ENCODE data around the gene RHBDF2. TPM values are rescaled to one million over a fixed set of nuclear protein-coding genes. Genes with fewer than 3 reads are reported as not detected.

RHBDF2 gene
- total RNA-seq, 1 experiment from 2014 or later, result 18.1 TPM

DNA sequence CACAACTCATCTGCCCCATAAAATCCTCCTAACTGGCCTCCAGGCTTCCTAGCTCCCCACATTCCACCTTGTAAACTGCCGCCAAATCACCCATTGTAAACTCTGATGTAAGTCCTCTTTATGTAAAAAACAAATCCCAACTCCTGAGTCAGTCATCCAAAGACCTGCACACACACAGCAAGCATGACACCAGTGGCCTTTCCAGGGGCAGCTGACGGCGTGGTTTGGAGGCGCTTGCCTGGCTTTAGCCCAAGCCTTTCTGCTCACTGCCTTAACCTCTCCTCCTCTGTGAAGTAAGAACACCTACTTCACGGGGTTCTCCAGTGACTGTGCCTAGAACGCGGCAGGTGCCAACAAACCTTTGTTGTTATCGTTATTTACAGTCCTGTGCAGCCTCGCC, 62.3 kb downstream of the RHBDF2 start:
- peak; percentile 78 for DNase-seq (ENCODE audit: low read depth)

DNA sequence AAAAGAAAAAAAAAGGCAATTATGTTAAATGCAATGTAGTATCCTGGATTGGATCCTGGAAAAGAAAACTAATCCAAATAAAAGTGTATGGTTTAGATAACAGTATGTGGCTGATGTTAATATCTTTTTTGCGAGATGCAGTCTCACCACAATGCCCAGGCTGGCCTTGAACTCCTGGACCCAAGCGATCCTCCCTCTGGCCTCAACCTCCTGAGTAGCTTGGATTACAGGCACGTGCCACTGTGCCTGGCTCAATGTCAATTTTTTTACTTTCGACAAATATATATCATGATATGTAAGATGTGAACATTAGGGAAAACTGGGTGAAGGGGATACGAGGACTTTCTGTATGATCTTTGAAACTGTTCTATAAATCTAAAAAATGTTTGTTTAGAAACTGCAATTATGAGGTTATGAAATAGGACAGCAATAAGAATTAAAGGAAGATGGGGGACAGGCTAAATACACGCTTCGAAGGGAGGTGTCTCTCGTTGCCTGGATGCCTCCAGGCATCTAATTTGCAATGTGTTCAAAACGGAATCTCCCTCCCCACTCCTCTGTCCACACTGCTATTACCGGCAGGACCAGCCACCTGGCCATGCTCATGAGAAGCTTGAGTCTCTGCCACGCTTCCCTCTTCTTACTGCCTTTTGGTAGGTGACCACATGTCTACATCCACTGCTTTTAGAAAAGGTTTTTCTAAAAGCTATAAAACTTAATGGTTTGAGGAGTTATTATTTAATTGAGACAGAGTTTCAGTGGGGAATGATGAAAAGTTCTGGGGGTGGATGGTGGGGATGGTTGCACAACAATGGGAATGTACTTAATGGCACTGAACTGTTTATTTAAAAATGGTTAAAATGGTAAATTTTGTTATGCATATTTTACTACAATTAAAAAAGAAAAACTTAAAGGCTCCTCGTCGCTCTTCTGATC, 63.5 kb downstream of the RHBDF2 start:
- no peak for DNase-seq (ENCODE audit: low read depth)

DNA sequence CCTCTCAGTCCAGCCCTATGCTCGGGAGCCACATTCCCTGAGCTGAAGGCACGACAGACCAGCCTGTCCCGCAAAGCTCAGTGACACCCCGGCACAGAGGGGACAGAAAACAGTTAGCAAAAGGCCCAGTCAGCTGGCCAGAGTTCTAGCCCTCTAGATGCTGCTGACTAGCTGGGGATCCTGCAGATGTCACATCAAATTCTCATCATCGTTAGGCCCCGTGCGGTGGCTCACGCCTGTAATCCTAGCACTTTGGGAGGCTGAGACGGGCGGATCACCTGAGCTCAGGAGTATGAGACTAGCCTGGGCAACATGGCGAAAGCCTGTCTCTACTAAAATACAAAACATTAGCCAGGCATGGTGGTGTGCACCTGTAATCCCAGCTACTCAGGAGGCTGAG, 65.5 kb downstream of the RHBDF2 start:
- DNase-seq (ENCODE audit: low read depth), result no peak

- no peak for DNase-seq (ENCODE audit: low read depth)
These were observed 66.4 kb downstream of the RHBDF2 start for GRCh38 chr17:76434870-76435269.

- DNase-seq (ENCODE audit: low read depth), result no peak
These were observed 67.5 kb downstream of the RHBDF2 start for GRCh38 chr17:76433693-76434092.

DNA sequence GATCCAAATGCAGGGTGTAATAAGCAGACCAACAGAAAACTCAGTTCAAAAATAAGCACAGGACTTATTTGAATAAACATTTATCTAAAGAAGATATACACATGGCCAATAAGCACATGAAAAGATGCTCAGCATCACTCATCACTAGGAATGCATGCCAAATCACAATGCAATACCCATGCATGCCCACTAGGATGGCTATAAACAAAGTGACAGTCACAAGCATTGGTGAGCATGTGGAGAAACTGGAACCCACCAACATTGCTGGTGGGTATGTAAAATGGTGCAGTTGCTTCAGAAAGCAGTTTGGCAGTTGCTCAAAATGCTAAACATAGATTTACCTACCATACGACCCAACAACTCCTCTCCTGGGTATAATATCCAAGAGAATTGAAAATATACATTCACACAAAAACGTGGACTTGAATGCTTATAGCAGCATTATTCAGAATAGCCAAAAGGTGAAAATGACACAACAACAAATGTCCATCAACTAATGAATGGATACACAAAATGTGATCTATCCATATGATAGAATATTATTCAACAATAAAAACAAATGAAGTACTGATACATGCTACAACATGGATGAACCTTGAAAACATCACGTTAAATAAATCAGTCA, 68.4 kb downstream of the RHBDF2 start:
- no peak for DNase-seq (ENCODE audit: low read depth)

DNA sequence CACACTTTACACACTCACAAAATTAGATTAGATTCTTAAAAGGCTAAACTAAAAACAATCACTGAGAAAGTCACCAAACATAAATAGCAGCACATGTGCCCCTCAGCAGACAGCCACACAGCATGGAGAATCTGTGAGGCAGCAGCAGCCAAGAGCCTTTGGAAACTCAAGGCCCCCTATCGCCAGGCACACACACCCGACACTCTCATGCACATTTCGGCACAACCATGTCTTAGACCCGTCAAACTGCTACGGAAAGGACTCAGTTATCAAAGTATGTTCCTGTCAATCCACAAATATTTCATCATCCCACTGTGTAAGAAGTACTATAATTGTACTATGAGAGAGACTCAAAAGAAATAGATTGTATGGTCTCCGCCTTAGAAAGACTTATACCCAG, 69.2 kb downstream of the RHBDF2 start:
- no peak for DNase-seq (ENCODE audit: low read depth)

- no peak for DNase-seq (ENCODE audit: low read depth)
These were observed 69.7 kb downstream of the RHBDF2 start for GRCh38 chr17:76431509-76431908.

- no peak for DNase-seq (ENCODE audit: low read depth)
These were observed 72.7 kb downstream of the RHBDF2 start for GRCh38 chr17:76428511-76428910.

DNA sequence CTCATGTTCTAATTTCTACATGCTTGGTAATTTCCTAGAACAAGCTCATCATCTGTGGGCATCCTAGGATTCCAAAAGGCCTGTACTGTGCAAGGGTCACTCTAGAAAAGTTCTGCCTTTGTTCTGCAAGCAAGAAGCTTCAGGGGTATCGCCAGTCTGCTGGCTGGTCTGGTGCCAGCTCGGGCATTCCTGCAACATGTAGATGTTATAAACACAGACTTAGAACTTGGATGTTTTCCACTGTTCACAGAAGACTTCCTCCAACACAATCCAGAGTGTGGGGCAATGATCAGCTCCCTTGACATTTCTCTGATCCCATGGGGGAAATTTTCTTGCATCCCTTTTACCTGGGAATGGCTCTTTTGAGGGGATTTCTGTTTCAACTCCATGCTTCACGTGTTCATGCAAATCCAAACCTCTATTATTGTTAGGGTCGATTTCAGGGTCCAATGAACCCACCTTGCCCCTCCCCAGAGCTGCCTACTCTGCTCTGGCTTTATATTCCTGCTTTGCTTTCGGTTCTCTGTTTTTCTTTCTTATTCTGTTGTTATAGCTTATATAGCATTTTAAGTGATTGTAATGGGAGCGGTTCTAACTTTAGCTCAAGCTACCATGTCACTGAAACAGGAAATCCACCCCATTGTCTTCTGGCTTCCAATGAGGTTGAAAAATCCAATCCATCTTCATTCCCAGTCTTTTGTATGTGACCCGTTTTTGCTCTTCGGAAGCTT, 73.6 kb downstream of the RHBDF2 start:
- peak; percentile 66 for DNase-seq (ENCODE audit: low read depth)

DNA sequence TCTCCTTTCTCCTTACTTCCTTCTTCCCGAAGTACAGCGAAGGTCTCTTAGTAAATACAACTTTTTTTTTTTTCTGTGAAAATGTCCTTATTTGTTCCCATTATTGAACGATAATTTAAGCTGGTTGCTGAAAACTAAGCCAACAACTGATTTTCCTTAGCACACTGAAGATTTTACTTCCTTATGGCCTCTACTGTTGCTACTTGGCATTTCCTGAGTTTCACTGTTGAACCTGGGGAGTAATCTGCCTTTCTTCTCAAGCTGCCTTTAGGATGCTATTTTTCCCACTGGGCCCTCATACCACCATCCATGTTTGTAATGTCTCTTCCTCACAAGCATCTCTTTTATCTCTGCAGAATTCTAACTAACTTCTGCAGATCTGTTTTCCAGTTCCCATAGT, 74.4 kb downstream of the RHBDF2 start:
- DNase-seq (ENCODE audit: low read depth), result no peak

- no peak for DNase-seq (ENCODE audit: low read depth)
These were observed 78.4 kb downstream of the RHBDF2 start for GRCh38 chr17:76422860-76423259.

- DNase-seq (ENCODE audit: low read depth), result no peak
These were observed 78.8 kb downstream of the RHBDF2 start for GRCh38 chr17:76422406-76422805.

GRCh38 chr17:76421044-76421407, 80.2 kb downstream of the RHBDF2 start:
- DNase-seq (ENCODE audit: low read depth), result no peak

Other genes starting within 250 kb of the RHBDF2 start
- 11.8 and 25.6 TPM in 2 replicates for gene UBALD2, start 236.1 kb downstream of the RHBDF2 start, total RNA-seq (2014; rRNA removed; shearing (Covaris generic))
- 1.7 and 1.9 TPM in 2 replicates for gene QRICH2, start 193.1 kb downstream of the RHBDF2 start, total RNA-seq (2014; rRNA removed; shearing (Covaris generic))
- gene PRPSAP1, start 147.5 kb downstream of the RHBDF2 start, total RNA-seq (2014; rRNA removed; shearing (Covaris generic)), result 36.8 and 52.9 TPM in 2 replicates
- 33.8 and 41.2 TPM in 2 replicates for gene SPHK1, start 116.8 kb downstream of the RHBDF2 start, total RNA-seq (2014; rRNA removed; shearing (Covaris generic))
- 9.8 and 18.5 TPM in 2 replicates for gene UBE2O, start 48.3 kb downstream of the RHBDF2 start, total RNA-seq (2014; rRNA removed; shearing (Covaris generic))
- gene AANAT, start 33.8 kb downstream of the RHBDF2 start, total RNA-seq (2014; rRNA removed; shearing (Covaris generic)), result not detected in 2 replicates
- 0.62 TPM in 1 of 2 replicates, not detected in the other for gene CYGB, start 36.3 kb upstream of the RHBDF2 start, total RNA-seq (2014; rRNA removed; shearing (Covaris generic))
- 0.02 and 1.4 TPM in 2 replicates for gene PRCD, start 38.6 kb upstream of the RHBDF2 start, total RNA-seq (2014; rRNA removed; shearing (Covaris generic))
- 2.1 and 5.9 TPM in 2 replicates for gene ST6GALNAC2, start 84.4 kb upstream of the RHBDF2 start, total RNA-seq (2014; rRNA removed; shearing (Covaris generic))
- not detected in 2 replicates for gene ST6GALNAC1, start 142.3 kb upstream of the RHBDF2 start, total RNA-seq (2014; rRNA removed; shearing (Covaris generic))
- gene MXRA7, start 209.5 kb upstream of the RHBDF2 start, total RNA-seq (2014; rRNA removed; shearing (Covaris generic)), result 125 and 142 TPM in 2 replicates
- 28.6 and 40.5 TPM in 2 replicates for gene JMJD6, start 225.2 kb upstream of the RHBDF2 start, total RNA-seq (2014; rRNA removed; shearing (Covaris generic))
- 41.0 and 60.8 TPM in 2 replicates for gene METTL23, start 225.4 kb upstream of the RHBDF2 start, total RNA-seq (2014; rRNA removed; shearing (Covaris generic))
- gene SRSF2, start 235.9 kb upstream of the RHBDF2 start, total RNA-seq (2014; rRNA removed; shearing (Covaris generic)), result 225 and 289 TPM in 2 replicates
- gene MFSD11, start 236.7 kb upstream of the RHBDF2 start, total RNA-seq (2014; rRNA removed; shearing (Covaris generic)), result 15.8 and 16.4 TPM in 2 replicates

All from M059J (cell line).